Retinal pigment epithelial cell (primary cell): ENCODE measurements around the gene TMEM119.
A peak's percentile ranks its signal among the peaks of the same experiment; 100 is the strongest.

ENCODE experiments used
- DNase-seq: peaks from one replicate; pipeline ENCODE4 v3.0.0-alpha.2; 2010; ENCODE audit warnings: low read depth
- H3K4me3 ChIP-seq: 2 replicates; pipeline ENCODE4 v1.5.1; 2011; ENCODE audit warnings: mild to moderate bottlenecking, low read length, control low read depth, moderate library complexity
- TF ChIP-seq, protein P1 (sequence below): conservative IDR thresholded peaks from 2 replicates; pipeline ENCODE4 v1.5.1; 2011; ENCODE audit warnings: low read depth, low read length, control low read depth, inconsistent platforms

TMEM119 gene

DNA sequence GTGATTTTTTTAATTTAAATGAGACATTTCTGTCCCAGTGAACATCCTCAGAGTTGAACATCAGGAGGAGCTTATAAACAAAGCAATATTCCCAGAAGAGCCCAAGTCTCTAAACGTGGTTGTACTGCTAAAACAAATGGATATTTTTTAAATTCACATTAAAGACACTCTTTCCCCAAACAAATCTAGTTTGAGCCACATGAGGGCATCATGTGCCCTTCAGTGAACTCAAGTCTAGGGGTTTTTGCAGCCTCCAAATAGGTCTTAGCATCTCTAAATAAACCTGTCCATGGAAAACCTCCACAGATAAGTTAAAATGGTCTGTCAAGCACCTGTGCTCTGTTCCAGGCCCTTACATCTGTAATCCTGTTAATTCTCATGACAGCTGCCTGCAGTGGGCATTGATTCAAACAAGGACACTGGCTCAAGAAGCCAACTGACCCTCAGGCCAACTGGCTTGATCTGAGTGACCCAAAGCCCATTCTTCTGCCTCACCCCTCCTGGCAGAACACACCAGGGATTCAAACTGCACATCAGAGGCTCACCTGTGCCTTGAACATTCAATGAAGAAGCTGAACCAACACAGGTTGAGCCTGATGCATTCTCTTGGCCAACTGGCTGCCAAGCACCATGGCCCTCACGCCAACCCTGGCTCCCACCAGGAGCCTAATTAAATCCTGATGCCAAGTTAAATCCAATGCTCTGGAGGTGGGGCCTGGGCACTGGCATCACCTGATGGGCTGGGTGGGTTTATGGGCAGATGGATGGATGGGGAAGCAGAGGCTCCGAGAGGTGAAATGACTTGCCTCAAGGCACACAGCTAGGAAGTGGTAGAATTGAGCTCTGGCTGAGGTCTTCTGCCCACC is 26.9 kb downstream of the TMEM119 start:
- TF ChIP-seq, protein P1, sequence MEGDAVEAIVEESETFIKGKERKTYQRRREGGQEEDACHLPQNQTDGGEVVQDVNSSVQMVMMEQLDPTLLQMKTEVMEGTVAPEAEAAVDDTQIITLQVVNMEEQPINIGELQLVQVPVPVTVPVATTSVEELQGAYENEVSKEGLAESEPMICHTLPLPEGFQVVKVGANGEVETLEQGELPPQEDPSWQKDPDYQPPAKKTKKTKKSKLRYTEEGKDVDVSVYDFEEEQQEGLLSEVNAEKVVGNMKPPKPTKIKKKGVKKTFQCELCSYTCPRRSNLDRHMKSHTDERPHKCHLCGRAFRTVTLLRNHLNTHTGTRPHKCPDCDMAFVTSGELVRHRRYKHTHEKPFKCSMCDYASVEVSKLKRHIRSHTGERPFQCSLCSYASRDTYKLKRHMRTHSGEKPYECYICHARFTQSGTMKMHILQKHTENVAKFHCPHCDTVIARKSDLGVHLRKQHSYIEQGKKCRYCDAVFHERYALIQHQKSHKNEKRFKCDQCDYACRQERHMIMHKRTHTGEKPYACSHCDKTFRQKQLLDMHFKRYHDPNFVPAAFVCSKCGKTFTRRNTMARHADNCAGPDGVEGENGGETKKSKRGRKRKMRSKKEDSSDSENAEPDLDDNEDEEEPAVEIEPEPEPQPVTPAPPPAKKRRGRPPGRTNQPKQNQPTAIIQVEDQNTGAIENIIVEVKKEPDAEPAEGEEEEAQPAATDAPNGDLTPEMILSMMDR = peak; percentile 49
- DNase-seq = no peak
- no peak overlapping the region for H3K4me3 ChIP-seq

DNA sequence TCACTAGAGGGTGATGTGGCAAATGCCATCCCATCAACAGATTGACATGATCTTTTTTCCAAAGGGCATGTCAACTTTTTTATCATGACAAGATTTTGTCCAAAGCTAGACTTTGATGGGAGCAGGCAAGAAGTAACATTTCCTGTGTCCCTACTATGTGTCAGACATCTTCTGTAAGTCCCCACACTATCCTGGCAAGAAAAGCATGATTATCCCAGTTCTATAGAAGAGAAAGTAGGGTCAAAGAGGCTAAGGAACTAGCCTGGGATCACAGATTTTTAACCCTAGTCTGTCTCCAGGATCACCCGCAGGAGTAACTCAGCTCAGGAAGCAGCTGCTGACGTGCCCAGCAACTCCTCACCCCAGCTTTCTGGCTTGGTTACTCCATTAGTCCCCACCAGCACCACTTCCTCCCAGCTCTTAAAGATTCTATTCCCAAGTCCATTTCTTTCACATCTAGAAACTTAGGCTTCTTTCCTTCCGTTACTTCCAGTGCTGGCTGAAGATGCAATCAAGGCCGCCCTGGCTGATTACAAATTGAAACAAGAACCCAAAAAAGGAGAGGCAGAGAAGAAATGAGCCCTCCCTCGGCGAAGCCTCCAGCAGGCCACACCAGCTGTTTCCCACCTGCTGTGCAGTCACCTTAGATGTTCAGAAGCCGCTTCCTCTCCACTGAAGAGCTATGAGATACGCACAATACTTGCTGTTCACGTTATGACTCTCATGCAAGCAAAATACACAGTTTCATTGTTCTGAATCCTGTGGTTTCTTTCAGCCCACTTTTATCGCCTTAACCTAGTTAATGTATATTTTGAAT is 29.3 kb downstream of the TMEM119 start:
- DNase-seq = no peak
- TF ChIP-seq, protein P1 = no peak
- no peak overlapping the region for H3K4me3 ChIP-seq

DNA sequence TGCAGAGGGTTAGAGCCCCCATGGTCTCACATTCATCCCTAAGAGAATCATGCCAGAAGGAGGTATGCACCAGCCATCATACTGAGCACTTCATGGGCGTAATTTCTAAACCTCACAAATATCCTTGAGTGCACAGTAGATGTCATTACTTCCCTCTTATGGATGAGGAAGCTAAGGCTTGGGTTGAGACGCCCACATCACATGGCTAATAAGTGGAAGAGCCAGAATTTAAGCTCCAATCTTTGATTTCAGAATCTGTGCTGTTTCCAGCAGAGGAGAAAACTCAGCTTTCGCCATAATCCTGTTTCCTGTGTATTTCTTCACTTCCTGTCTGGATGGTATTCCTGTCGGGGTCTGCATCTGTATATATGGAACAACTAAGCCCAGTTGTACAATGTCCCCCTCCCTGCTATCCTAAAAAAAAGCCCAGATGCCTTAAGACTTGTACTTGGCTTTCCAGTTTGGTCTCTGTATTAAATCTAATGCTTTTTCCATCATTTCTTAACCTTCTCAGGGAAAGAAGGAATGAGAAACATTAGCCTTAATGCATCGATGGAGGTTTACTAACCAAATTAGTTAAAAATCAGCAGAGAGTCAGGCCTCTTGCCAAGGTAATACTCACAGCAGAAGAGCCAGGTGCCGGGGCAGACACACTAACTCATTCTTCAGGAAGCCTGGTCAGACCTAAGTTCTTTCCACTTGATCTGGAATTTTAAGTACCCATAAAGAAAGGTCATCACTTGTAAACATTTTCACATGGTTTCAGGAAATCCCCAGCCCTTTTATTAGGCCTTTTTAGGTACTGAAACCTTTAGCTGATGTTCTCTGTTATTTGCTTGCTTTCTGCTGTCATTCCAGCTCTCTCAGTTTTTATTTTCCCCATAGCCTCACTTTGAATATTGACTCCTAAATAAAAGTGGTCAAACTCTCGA is 30.2 kb downstream of the TMEM119 start:
- H3K4me3 ChIP-seq = no peak overlapping the region
- DNase-seq = no peak
- TF ChIP-seq, protein P1 = no peak

DNA sequence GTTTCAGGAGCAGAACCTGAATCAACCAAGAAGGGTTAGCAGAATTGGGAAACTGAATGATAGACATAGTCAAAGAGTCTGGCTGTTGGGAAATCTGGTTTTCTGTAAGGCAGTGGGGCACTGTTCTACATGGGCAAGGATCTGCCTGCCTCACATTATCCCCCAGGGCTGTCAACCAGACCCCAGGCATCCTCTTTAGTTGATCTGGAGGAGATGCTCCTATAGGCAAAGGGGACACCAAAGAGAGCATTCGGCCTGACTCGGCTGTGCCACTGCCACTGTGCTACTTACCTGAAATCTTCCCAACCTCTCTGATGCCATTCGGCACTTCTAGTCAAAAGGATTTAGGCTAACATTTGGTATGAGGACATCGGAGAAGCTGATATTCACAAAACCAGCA is 31.4 kb downstream of the TMEM119 start:
- H3K4me3 ChIP-seq = no peak overlapping the region
- TF ChIP-seq, protein P1 = no peak
- no peak for DNase-seq

DNA sequence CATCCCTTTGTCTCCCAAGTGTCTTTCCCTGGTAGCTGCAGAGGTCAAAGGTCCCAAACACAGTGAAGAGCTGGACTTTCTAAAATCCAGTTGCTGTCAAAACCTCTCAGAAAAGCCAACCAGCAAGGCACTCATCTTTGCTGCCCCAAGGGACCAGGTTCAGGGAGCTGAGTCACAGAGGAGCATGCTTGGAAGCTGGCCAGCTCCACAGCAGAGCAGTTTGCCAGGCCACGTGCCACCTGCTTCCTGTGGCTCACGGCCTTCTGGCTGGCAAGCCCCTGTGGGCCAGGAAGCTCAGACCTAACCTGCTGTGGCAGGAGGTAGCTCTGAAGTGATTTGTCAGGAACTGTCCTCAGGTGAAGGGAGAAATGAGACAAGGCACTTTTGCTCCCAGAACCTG is 31.9 kb downstream of the TMEM119 start:
- peak; percentile 76 for DNase-seq
- TF ChIP-seq, protein P1 = no peak
- H3K4me3 ChIP-seq = no peak overlapping the region

DNA sequence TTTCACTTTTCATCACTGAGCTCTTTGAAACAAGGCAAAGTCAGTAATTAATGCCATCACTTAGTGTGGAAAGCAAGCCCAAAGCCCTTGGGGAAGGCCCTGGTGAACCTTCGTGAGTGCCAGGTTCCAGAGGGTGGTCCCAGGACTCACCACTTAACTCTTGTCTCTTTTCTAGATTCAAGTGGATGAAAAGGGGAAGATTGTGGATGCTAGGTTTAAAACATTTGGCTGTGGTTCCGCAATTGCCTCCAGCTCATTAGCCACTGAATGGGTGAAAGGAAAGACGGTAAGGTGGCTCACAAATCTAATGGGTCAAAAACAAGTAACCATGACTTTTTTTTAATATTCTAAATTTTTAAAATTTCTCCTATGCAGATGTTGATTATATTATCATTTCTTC is 32.7 kb downstream of the TMEM119 start:
- H3K4me3 ChIP-seq = no peak overlapping the region
- TF ChIP-seq, protein P1 = no peak
- no peak for DNase-seq
